ENCODE results near the gene FAAP100.

DNA sequence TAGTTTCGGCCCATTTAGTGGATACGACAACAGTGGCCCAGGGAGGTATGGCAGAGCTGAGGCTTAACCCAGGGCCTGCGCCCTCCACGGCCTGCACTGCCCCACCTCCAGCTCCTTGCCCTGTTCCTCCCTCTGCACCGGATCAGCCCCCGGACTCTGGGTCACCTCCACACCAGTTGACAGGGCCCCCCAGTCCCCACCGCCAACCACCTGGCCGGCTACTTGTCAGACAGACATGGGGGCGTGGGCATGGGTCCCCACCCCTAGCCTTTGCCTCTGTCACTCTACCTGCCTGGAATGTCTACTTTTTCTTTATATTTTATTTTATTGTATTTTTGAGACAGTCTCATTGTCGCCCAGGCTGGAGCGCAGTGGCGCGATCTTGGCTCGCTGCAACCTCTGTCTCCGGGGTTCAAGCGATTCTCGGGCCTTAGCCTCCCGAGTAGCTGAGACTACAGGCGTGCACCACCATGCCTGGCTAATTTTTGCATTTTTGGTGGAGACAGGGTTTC, 36.6 kb downstream of the FAAP100 start:
- TF ChIP-seq POLR2AphosphoS5 (IDR thresholded peaks at IDR 0.05): no peak
- TF ChIP-seq POLR2A (IDR thresholded peaks at IDR 0.05): no peak
- TF ChIP-seq, protein P1, sequence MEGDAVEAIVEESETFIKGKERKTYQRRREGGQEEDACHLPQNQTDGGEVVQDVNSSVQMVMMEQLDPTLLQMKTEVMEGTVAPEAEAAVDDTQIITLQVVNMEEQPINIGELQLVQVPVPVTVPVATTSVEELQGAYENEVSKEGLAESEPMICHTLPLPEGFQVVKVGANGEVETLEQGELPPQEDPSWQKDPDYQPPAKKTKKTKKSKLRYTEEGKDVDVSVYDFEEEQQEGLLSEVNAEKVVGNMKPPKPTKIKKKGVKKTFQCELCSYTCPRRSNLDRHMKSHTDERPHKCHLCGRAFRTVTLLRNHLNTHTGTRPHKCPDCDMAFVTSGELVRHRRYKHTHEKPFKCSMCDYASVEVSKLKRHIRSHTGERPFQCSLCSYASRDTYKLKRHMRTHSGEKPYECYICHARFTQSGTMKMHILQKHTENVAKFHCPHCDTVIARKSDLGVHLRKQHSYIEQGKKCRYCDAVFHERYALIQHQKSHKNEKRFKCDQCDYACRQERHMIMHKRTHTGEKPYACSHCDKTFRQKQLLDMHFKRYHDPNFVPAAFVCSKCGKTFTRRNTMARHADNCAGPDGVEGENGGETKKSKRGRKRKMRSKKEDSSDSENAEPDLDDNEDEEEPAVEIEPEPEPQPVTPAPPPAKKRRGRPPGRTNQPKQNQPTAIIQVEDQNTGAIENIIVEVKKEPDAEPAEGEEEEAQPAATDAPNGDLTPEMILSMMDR (IDR thresholded peaks at IDR 0.05): no peak
